ENCODE measurements around the gene TMEM108.

Gene TMEM108

GRCh38 chr3:133169331-133170068, 131.3 kb downstream of the TMEM108 start:
- DNase-seq = no peak

GRCh38 chr3:133171831-133172230, 133.6 kb downstream of the TMEM108 start:
- DNase-seq = no peak

GRCh38 chr3:133181392-133182150, 143.4 kb downstream of the TMEM108 start:
- DNase-seq = no peak

GRCh38 chr3:133187870-133188379, 149.7 kb downstream of the TMEM108 start:
- DNase-seq = no peak

- DNase-seq = no peak
Measured at GRCh38 chr3:133188996-133189395, 150.8 kb downstream of the TMEM108 start.

- no peak for DNase-seq
Measured at GRCh38 chr3:133189893-133190292, 151.7 kb downstream of the TMEM108 start.

- no peak for DNase-seq
Measured at GRCh38 chr3:133191818-133192217, 153.6 kb downstream of the TMEM108 start.

GRCh38 chr3:133192363-133192945, 154.3 kb downstream of the TMEM108 start:
- DNase-seq = no peak

- DNase-seq = no peak
Measured at GRCh38 chr3:133192967-133193366, 154.8 kb downstream of the TMEM108 start.

GRCh38 chr3:133196527-133196926, 158.3 kb downstream of the TMEM108 start:
- no peak for DNase-seq

GRCh38 chr3:133197619-133198018, 159.4 kb downstream of the TMEM108 start:
- DNase-seq = no peak

- no peak for DNase-seq
Measured at GRCh38 chr3:133206921-133207320, 168.7 kb downstream of the TMEM108 start.

GRCh38 chr3:133208184-133208583, 170.0 kb downstream of the TMEM108 start:
- DNase-seq = peak; percentile 3

- peak; percentile 3 for DNase-seq
Measured at GRCh38 chr3:133209871-133210550, 171.8 kb downstream of the TMEM108 start.

- no peak for DNase-seq
Measured at GRCh38 chr3:133210656-133211055, 172.5 kb downstream of the TMEM108 start.

- DNase-seq = no peak
Measured at GRCh38 chr3:133211449-133211848, 173.3 kb downstream of the TMEM108 start.

GRCh38 chr3:133211856-133212255, 173.7 kb downstream of the TMEM108 start:
- DNase-seq = no peak

GRCh38 chr3:133213937-133214336, 175.7 kb downstream of the TMEM108 start:
- DNase-seq = no peak

GRCh38 chr3:133227813-133228212, 189.6 kb downstream of the TMEM108 start:
- DNase-seq = no peak

GRCh38 chr3:133230195-133230594, 192.0 kb downstream of the TMEM108 start:
- no peak for DNase-seq

- no peak for DNase-seq
Measured at GRCh38 chr3:133236901-133237300, 198.7 kb downstream of the TMEM108 start.

- DNase-seq = no peak
Measured at GRCh38 chr3:133237380-133237779, 199.2 kb downstream of the TMEM108 start.

GRCh38 chr3:133238015-133238414, 199.8 kb downstream of the TMEM108 start:
- no peak for DNase-seq
